KOPT-K1 (cell line): ENCODE measurements around the gene GPR78.

ENCODE experiments used
- H3K27ac ChIP-seq: fragments of 200-600 bp; sonication (generic); 2 replicates; pipeline ENCODE4 v1.5.1; 2016; ENCODE audit warnings: antibody characterized with exemption, mild to moderate bottlenecking, low read depth, low read length; ENCODE audit not compliant: poor library complexity, severe bottlenecking
- H3K36me3 ChIP-seq: fragments of 200-600 bp; sonication (generic); 2 replicates; pipeline ENCODE4 v1.5.1; 2017; ENCODE audit warnings: antibody characterized with exemption, mild to moderate bottlenecking, low read length, moderate library complexity; ENCODE audit not compliant: insufficient read depth
- H3K9me3 ChIP-seq: fragments of 200-600 bp; sonication (generic); 2 replicates; pipeline ENCODE4 v1.5.1; 2017; ENCODE audit warnings: antibody characterized with exemption, low read length, mild to moderate bottlenecking; ENCODE audit not compliant: insufficient read depth, poor library complexity, severe bottlenecking

The GPR78 gene

GRCh38 chr4:8585186-8585585, 5.0 kb downstream of the GPR78 start:
- no peaks in the 10 kb centered on the region for H3K36me3 ChIP-seq
- H3K9me3 ChIP-seq, result no peaks in the 10 kb centered on the region
- H3K27ac ChIP-seq, result no peak overlapping the region

GRCh38 chr4:8585721-8586212, 5.6 kb downstream of the GPR78 start:
- H3K36me3 ChIP-seq, result no peaks in the 10 kb centered on the region
- H3K9me3 ChIP-seq, result no peaks in the 10 kb centered on the region
- H3K27ac ChIP-seq, result no peak overlapping the region

GRCh38 chr4:8586246-8586645, 6.1 kb downstream of the GPR78 start:
- no peaks in the 10 kb centered on the region for H3K9me3 ChIP-seq
- H3K36me3 ChIP-seq, result no peaks in the 10 kb centered on the region
- H3K27ac ChIP-seq, result no peak overlapping the region

- no peaks in the 10 kb centered on the region for H3K36me3 ChIP-seq
- no peaks in the 10 kb centered on the region for H3K9me3 ChIP-seq
- no peak overlapping the region for H3K27ac ChIP-seq
Observed at GRCh38 chr4:8586671-8587468, 6.7 kb downstream of the GPR78 start.

GRCh38 chr4:8587469-8588195, 7.4 kb downstream of the GPR78 start:
- H3K27ac ChIP-seq, result no peak overlapping the region
- no peaks in the 10 kb centered on the region for H3K36me3 ChIP-seq
- H3K9me3 ChIP-seq, result no peaks in the 10 kb centered on the region

GRCh38 chr4:8588196-8588470, 7.9 kb downstream of the GPR78 start:
- H3K27ac ChIP-seq, result no peak overlapping the region
- no peaks in the 10 kb centered on the region for H3K9me3 ChIP-seq
- no peaks in the 10 kb centered on the region for H3K36me3 ChIP-seq

- Histone ChIP-seq H3K9me3 (no peaks in the 10 kb centered on the region), H3K27ac (no peak overlapping the region)
Observed at GRCh38 chr4:8589336-8589735, 9.1 kb downstream of the GPR78 start.

GRCh38 chr4:8589823-8590545, 9.8 kb downstream of the GPR78 start:
- H3K27ac ChIP-seq, result no peak overlapping the region
- H3K9me3 ChIP-seq, result no peaks in the 10 kb centered on the region
- H3K36me3 ChIP-seq, result no peaks in the 10 kb centered on the region

More at GRCh38 chr4:8589336-8589735, 9.1 kb downstream of the GPR78 start:
- H3K36me3 ChIP-seq, result no peaks in the 10 kb centered on the region

GRCh38 chr4:8590546-8590880, 10.3 kb downstream of the GPR78 start:
- no peaks in the 10 kb centered on the region for H3K9me3 ChIP-seq
- no peaks in the 10 kb centered on the region for H3K36me3 ChIP-seq
- H3K27ac ChIP-seq, result no peak overlapping the region

GRCh38 chr4:8591114-8591513, 10.9 kb downstream of the GPR78 start:
- Histone ChIP-seq H3K9me3 (no peaks in the 10 kb centered on the region), H3K36me3 (no peaks in the 10 kb centered on the region), H3K27ac (no peak overlapping the region)

- no peak overlapping the region for H3K27ac ChIP-seq
- H3K9me3 ChIP-seq, result no peaks in the 10 kb centered on the region
- H3K36me3 ChIP-seq, result no peaks in the 10 kb centered on the region
Observed at GRCh38 chr4:8591626-8592365, 11.6 kb downstream of the GPR78 start.

GRCh38 chr4:8592366-8593263, 12.4 kb downstream of the GPR78 start, which contains the start of gene CPZ:
CPZ (plus strand) TSS chr4:8592765; CDS start chr4:8592834, 69 bp downstream.
- H3K27ac ChIP-seq, result no peak within 1 kb of the TSS
- H3K36me3 ChIP-seq, result no peaks in the 10 kb centered on the region
- H3K9me3 ChIP-seq, result no peaks in the 10 kb centered on the region

- no peak overlapping the region for H3K27ac ChIP-seq
- no peaks in the 10 kb centered on the region for H3K36me3 ChIP-seq
- H3K9me3 ChIP-seq, result no peaks in the 10 kb centered on the region
Observed at GRCh38 chr4:8593264-8594096, 13.3 kb downstream of the GPR78 start.
